ENCODE measurements around the gene CHIC1. TPM values are rescaled to one million over a fixed set of nuclear protein-coding genes. Genes with fewer than 3 reads are reported as not detected.
"Not testable (repeated sequence)": the region's sequence is repeated elsewhere in the genome, so short reads cannot be mapped to it uniquely, and the experiment has no call there.

CHIC1 gene
- 3.1 TPM for polyA plus RNA-seq (2013, experiment 1 of 2; ENCODE audit: insufficient read length)
- 3.4 TPM for polyA plus RNA-seq (2013, experiment 2 of 2; ENCODE audit: insufficient read length)

DNA sequence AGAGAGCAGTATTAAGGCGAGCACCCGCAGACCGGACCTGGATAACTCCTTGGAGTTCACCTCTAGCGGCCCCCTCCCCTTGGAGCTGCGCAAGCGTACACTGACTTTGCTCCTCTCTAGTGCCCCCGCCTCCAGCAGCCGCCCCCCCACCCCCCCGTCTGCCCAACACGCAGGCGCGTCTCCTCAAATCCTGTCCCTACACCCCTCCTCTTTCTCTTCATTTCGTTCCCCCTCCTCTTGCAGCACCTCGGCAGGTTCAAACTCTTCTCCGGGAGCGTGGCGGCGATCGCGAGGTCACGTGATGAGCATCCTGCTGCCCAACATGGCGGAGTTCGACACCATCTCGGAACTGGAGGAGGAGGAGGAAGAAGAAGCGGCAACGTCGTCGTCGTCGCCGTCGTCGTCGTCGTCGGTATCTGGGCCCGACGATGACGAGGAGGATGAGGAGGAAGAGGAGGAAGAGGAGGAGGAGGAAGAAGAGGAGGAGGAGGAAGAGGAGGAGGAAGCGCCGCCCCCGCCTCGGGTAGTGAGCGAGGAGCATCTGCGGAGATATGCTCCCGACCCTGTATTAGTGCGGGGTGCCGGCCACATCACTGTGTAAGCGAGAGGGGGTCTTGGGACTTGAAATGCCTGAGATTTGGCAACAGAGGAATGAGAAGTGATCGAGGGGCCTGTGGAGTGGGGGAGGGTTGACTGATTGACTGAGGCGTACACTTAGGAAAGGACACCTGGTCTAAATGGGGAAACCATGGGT, at the start of gene CHIC1:
Gene CHIC1 (plus strand): TSS at position 214 of the 754 bp plus-strand sequence. CDS start 88 bp downstream, at position 302.
- DNase-seq: peak; percentile 65

DNA sequence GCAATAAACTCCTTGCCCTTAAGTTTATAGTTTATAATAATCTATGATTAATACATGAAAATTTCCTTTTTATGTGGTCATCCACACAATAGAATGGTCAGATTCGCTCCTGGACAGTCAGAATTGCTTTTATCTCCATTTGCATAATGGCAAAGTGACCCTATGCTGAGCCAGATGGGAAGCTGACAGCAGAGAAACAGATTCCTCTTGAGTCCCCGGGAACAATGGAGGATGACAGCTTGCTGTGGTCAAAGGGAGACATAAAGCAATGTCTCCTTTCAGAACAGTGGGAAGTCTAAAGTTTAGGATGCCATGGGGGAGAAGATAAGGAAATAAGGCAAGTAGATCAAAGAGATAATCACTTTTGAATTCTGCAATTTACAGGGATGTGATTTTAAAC, 40.2 kb upstream of the CHIC1 start:
- DNase-seq: not testable (repeated sequence)

DNA sequence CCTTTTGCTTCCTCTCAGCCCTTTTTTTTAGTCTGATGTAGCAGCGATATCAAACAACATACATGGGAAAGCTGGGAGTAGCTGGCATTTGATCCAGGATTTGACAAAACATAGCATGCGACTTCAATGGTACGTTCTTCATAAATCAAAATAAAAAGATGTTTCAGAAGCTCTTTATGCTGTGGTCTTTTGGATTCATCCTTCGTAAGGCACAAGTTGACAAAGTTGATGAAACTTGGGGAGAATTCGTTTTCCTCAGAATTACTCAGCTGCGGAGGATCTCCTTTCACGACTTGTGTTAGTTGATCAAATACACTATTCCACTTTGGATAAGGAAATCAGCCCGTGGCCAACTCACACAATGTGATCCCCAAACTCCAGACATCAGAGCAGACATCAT, 38.1 kb upstream of the CHIC1 start:
- no peak for DNase-seq

- DNase-seq: no peak
Measured at GRCh38 chrX:73525928-73526690, 36.9 kb upstream of the CHIC1 start.

- DNase-seq: not testable (repeated sequence)
Measured at GRCh38 chrX:73531655-73532054, 31.3 kb upstream of the CHIC1 start.

DNA sequence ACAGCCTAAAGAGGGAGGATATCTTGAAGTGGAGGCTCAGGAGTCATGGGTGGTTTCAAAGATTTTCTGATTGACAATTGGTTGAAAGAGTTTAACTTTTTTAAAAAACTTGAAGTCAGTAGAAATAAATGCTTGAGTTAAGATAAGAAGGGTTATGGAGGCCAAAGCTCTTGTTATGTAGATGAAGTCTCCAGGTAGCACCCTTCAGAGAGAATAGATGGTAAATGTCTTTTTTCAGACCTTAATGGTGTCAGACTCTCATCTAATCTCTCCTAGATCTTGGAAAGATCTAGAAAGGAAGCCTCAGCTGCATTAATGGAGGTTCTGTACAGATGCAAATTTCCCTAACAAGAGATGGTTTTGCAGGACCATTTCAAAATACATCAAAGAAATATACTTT, 6.8 kb upstream of the CHIC1 start:
- no peak for DNase-seq

DNA sequence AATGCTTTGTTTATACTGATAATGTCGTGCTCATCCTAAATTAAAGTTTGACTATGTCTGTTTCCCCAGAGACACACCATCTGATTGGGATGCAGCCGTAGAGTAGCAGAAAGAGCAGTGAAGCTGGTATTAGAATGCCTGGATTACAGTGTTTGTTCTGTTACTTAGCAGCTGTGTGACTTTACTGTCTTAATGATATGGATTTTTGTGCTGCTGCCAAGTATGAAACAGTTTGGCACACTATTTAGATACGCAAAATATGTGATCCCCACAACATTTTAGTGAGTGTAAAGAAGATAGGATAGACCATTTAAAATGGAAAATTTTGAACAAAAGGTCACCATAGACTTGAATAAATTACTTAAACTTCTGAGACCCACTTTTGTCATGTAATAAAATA, 1.2 kb upstream of the CHIC1 start:
- peak; percentile 13 for DNase-seq

DNA sequence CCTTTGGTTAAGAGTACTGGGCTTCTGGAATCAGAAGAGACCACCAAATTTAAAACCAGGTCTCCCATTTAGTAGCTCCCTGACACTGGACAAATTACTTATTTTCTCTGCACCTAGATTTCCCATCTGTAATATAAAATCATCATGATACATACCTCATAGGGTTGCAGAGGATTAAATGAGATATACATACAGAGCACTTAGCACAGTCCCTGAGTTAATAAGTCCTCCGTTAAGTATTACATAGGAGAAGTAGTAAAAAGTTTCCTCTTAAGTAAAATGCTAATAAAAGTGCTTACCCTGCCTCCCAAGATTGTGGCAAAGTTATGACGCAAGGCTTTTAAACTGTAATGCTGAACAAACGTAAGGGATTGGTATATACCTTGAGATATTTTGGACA, 539 bp upstream of the CHIC1 start:
- no peak for DNase-seq

- no peak for DNase-seq
Measured at GRCh38 chrX:73563738-73564068, 706 bp downstream of the CHIC1 start.

DNA sequence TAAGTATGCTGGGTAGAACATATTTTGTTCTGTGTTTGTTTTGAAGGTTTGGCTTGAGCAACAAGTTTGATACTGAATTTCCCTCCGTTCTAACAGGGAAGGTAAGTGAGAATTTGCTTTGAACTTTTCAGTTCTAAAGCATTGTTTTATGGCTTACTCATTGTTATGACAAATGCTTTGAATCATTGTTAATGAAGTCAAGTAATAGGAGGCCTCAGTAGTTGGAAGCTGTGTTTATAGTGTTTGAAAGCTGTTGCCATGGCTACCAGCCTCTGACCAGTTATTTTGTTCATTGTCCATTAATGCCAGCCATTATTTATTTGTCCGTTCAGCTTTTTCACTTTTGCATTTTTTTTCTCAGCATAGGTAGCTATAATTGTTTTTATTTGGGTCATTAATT, 14.4 kb downstream of the CHIC1 start:
- peak; percentile 70 for DNase-seq

- DNase-seq: no peak
Measured at GRCh38 chrX:73581002-73581628, 18.1 kb downstream of the CHIC1 start.

DNA sequence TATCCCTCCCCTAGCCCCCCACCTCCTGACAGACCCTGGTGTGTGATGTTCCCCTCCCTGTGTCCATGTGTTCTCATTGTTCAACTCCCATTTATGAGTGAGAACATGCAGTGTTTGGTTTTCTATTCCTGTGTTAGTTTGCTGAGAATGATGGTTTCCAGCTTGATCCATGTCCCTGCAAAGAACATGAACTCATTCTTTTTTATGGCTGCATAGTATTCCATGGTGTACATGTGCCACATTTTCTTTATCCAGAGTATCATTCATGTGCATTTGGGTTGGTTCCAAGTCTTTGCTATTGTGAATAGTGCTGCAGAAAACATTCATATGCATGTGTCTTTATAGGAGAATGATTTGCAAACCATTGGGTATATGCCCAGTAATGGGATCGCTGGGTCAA, 34.8 kb downstream of the CHIC1 start:
- DNase-seq: not testable (repeated sequence)

DNA sequence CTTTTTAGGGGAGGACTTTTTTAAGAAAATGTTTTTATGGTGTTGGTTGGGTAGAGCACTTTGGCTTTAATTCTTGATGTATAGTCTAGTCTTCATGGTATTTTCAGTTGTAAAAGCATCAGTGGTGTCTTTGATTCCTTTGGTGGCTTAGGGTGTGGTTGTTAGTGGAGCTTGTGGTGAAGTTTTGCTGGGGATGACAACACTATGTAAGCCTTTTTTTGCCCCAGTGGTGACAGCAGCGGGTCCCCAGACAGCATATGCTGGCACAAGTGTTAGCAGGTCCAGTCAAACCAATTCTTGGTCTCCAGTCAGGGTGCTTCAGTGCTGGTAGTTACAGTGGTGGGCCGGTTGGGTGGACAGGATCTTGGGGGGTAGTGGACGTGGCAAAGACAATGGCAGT, 52.0 kb downstream of the CHIC1 start:
- DNase-seq: no peak

- not testable (repeated sequence) for DNase-seq
Measured at GRCh38 chrX:73641669-73642068, 78.7 kb downstream of the CHIC1 start.

GRCh38 chrX:73647212-73647611, 84.2 kb downstream of the CHIC1 start:
- no peak for DNase-seq

DNA sequence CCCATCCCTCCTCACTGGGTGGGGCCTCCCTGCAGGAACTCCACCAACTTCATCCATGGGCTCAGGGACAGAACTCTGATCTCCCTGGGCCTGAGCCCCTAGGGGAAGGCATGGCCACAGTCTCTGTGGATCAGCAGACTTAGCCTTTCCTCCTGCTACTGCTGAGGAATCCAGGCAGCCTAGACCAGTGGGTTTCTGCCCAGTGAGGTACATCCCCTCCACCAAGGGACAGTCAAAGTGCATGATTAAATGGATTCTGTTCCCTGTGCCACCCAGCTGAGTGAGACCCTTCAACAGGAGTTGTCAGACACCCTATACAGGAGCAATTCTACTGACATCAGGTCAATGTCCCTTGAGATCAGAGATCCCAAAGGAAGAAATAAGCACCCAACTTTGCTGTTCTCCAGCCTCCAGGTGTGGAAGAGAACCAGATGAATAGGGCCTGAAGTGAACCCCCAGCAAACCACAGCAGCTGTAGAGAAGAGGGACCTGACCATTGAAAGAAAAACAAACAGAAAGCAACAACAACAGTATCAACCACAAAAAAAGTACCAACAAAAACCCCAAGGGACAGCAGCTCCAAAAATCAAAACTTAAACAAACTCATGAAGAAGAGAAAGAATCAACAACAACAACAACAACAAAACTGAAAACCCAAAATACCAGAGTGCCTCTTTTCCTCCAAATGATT, 84.8 kb downstream of the CHIC1 start:
- no peak for DNase-seq

GRCh38 chrX:73661322-73661721, 98.3 kb downstream of the CHIC1 start:
- DNase-seq: not testable (repeated sequence)

DNA sequence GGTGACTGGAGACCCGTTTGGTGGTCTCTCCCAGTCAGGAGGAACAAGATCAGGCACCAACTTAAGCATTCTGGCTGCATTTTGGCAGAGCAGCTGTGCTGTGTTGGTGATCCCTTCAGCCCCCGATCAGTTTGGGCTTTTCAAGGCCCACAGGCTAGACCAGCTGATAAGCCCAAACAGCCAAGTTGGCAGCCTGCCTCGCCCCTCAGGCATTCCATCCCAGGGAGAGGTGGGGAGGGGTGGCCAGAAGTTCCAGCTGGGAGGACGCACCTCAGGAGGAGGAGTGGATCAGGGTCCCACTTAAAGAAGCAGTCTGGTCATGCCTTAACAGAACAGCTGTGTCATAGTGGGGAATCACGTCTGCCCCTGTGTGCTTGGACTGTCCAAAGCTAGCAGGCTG, 105.8 kb downstream of the CHIC1 start:
- DNase-seq: no peak

DNA sequence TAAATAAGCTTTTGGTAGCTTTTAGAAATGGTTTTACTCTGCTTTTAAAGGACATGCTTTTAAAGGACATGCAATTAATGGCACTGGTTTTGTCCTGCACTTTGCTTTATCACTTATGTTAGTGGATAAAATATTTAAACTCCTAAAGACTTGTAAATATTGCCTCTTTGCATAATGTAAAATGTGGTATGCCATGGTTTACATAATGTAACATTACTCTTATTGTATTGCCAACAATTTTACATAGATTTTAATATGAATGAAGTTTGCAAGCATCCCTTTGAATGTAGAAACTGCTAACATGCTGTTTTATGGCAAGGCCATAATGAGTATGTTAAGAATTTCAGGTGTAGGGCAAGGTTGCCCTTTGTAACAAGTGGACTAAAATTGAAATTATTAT, 118.4 kb downstream of the CHIC1 start:
- DNase-seq: no peak

- DNase-seq: peak; percentile 40
Measured at GRCh38 chrX:73683236-73683859, 120.4 kb downstream of the CHIC1 start.

DNA sequence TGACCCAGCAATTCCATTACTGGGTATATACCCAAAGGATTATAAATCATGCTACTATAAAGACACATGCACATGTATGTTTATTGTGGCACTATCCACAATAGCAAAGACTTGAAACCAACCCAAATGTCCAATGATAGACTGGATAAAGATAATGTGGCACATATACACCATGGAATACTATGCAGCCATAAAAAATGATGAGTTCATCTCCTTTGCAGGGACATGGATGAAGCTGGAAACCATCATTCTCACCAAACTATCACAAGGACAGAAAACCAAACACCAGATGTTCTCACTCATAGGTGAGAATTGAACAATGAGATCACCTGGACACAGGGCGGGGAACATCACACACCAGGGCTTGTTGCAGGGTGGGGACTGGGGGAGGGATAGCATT, 144.0 kb downstream of the CHIC1 start:
- not testable (repeated sequence) for DNase-seq

- DNase-seq: no peak
Measured at GRCh38 chrX:73728602-73729001, 165.6 kb downstream of the CHIC1 start.
